HFF-Myc (cell line): ENCODE results near the gene IMPDH1.
A peak's percentile ranks its signal among the peaks of the same experiment; 100 is the strongest.

ENCODE experiments used
- DNase-seq: peaks from one replicate; pipeline ENCODE4 v3.0.0-alpha.2; 2011; ENCODE audit warnings: low read depth; ENCODE audit errors: extremely low read depth
- H3K4me3 ChIP-seq: replicated peaks from 2 replicates; pipeline ENCODE4 v1.5.1; 2011; ENCODE audit warnings: low read depth, mild to moderate bottlenecking, control low read depth, low read length
- TF ChIP-seq, protein P1 (sequence below): IDR thresholded peaks from 2 replicates; pipeline ENCODE4 v1.5.1; 2012; ENCODE audit warnings: mild to moderate bottlenecking, low read depth, low read length, control low read depth; ENCODE audit errors: missing control alignments

Gene IMPDH1

DNA sequence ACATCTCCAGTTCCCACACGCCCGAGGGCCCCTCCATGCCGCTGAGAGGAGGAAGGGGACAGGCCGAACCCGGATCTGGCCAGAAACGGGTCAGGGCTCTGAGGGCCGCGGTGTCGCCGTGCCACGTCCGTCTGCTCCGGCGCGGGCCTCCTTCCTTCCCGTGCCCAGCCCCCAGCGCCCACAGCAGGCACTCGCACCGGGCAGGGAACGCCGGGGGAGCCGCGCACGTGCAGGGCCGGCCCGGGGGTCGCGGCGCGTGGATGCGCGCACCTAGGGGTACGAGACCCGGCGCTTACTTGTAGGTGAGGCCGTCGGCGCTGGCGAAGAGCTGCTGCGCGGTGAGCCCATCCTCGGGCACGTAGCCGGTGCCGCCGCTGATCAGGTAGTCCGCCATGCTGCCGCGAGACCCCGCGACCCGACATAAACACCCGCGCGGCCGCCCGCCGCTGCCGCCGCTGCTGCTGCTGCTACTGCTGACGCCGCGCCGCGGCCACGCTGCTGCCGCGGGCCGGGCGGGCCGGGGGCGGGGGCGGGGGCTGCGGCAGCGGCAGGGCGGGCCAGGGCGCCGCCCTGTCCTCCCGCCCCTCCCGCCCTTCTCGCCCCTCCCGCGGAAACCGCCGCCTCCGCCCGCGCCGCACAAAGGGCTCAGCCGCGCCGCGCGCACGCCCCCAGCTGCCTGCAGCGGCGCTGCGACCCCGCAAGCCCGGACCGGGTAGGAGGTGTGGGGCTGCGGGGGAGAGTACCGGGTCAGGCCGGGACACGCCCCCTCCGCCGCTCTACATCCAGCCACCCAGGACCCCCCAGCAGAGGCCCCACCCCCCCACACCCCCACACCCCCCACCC lies 4.1 kb downstream of the IMPDH1 start:
- H3K4me3 ChIP-seq: peak overlapping the region; percentile 96
- TF ChIP-seq, protein P1, sequence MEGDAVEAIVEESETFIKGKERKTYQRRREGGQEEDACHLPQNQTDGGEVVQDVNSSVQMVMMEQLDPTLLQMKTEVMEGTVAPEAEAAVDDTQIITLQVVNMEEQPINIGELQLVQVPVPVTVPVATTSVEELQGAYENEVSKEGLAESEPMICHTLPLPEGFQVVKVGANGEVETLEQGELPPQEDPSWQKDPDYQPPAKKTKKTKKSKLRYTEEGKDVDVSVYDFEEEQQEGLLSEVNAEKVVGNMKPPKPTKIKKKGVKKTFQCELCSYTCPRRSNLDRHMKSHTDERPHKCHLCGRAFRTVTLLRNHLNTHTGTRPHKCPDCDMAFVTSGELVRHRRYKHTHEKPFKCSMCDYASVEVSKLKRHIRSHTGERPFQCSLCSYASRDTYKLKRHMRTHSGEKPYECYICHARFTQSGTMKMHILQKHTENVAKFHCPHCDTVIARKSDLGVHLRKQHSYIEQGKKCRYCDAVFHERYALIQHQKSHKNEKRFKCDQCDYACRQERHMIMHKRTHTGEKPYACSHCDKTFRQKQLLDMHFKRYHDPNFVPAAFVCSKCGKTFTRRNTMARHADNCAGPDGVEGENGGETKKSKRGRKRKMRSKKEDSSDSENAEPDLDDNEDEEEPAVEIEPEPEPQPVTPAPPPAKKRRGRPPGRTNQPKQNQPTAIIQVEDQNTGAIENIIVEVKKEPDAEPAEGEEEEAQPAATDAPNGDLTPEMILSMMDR: no peak
- DNase-seq: no peak

DNA sequence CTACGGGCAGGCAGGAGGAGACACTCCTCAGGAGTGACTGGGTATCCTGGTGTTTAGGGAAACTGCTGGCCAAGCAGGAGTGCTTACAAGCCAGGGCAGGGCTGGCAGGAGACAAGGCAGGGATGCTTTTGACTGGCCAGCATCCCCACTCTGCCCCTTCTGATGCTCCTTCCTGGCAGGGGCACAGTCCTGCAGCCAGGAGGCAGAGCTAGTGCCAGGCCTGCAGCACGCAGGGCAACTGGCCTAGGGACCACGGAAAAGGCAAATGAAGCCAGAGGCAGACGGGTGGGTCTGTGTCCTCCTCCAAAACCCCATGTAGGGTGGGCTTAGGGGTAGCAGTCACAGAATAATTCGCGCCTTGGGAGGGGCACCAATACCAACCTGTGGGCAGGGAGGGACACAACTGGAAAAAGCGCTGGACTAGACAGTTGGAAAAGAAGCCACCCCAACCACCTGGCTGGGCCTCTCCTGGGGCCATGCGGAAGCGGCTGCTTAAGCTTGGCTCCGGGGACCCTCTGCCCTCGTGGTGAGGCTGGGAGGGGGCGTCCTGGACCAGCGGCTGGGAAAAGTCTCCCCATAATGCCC lies 4.8 kb downstream of the IMPDH1 start:
- peak overlapping the region; percentile 96 for H3K4me3 ChIP-seq
- no peak for DNase-seq
- TF ChIP-seq, protein P1: peak; percentile 33

DNA sequence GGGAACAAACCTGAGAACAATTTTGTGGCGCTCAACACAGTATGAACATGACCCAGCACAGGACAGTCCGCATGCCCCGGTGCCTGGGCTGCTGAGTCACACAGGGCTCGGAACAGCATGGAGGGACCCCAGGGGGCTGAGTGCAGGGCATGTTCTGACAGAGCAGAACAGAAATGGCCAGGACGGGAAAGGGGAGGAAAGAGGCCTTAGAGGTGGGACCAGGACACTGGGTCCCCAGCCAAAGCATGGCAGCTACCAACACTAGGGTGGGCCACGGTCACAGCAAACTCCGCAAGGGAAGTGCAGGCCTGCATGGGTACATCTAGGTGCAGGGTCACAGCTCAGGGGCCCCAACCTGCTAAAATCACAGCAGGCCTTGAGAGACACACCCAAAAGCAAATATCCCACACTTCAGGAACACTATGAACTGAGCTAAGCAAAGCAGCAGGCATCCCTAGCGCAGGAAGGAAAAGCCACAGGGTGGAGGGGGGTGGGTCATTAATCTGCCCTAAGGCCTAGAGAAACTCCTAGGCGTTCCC lies 5.6 kb downstream of the IMPDH1 start:
- no peak for DNase-seq
- peak overlapping the region; percentile 96 for H3K4me3 ChIP-seq
- TF ChIP-seq, protein P1: no peak

DNA sequence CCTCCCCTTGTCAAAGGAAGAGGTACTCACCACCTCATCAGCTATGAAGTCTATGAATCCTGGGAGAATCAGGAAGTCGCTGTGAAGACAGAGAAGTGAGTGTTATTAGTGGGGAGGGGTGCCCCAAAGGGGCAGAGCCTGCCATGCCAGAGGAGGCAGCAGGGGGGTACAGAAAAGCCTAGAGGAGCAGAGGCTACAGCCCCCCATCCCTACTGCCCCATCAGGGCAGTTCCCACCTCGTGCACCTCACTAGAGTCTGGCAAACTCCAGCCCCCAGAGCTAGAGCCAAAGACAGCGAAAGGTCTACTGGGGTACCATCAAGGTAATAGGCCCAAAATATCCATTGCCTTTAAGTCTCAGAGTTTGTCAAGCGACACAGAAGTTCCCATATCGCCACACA lies 6.1 kb downstream of the IMPDH1 start:
- no peak for DNase-seq
- peak overlapping the region; percentile 96 for H3K4me3 ChIP-seq
- TF ChIP-seq, protein P1: no peak

DNA sequence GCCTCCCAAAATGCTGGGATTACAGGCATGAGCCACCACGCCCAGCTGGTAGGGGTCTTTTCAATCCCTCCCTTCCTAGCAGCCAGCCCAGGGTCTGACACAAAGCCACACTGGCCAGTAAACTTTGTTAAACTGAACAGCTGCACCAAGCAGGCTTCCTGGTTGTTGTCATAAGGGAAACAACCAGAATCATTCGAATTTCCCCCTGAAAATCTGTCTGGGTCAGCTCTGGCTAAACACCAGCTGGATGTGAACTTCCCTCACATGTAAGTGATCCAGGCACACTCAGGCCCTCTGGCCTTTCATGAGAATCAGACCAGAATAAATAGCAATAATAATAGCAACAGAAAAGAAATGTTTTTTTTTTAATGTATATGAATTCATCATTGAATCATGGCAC lies 7.4 kb downstream of the IMPDH1 start:
- DNase-seq: no peak
- H3K4me3 ChIP-seq: no peak overlapping the region
- TF ChIP-seq, protein P1: no peak

DNA sequence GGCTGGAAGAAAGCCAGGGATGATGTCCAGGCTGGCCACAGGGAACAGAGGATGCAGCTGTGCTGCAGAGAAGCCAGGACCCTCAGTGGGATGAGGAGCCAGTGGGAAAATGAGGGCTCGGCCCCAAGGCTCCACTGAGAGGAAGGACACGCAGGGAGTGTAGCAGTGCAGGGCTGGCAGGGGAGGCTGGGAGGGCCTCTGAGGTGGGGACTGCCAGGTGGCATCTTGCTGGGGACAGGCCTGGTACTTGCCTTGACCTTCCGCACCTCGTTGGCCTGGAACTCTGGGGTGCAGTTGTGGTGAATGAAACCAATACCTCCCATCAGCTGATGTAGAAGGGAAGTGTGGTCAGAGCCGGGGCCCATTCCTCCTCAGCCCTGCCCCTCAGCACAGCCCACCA lies 9.2 kb downstream of the IMPDH1 start:
- TF ChIP-seq, protein P1: no peak
- H3K4me3 ChIP-seq: no peak overlapping the region
- no peak for DNase-seq
